HFF-Myc (cell line): ENCODE measurements around the gene RPRD2.

Experiments
- DNase-seq: peaks from one replicate; pipeline ENCODE4 v3.0.0-alpha.2; 2011; ENCODE audit warnings: low read depth; ENCODE audit errors: extremely low read depth
- H3K4me3 ChIP-seq: replicated peaks from 2 replicates; pipeline ENCODE4 v1.5.1; 2011; ENCODE audit warnings: low read depth, mild to moderate bottlenecking, control low read depth, low read length
- TF ChIP-seq, protein P1 (sequence below): IDR thresholded peaks from 2 replicates; pipeline ENCODE4 v1.5.1; 2012; ENCODE audit warnings: mild to moderate bottlenecking, low read depth, low read length, control low read depth; ENCODE audit errors: missing control alignments

Gene RPRD2

DNA sequence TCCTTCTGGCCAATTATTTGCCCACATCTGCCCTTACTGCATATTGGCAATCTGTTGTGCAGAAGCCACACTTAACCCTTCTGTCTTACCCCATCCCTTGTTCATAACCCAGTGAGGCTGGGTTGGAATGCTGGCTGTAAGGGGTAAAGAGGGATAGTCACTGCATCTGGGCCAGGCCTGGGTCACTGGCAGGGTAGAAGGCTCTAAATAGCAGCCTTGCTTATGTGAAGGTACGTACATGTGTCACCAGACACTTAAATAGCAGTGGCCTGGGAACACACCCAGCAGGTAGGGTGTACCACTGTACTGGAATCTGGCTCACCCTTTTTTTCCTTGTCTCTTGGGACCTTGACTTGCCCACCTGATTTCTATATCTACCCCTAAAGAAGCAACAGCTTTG is 113.4 kb downstream of the RPRD2 start:
- TF ChIP-seq, protein P1, sequence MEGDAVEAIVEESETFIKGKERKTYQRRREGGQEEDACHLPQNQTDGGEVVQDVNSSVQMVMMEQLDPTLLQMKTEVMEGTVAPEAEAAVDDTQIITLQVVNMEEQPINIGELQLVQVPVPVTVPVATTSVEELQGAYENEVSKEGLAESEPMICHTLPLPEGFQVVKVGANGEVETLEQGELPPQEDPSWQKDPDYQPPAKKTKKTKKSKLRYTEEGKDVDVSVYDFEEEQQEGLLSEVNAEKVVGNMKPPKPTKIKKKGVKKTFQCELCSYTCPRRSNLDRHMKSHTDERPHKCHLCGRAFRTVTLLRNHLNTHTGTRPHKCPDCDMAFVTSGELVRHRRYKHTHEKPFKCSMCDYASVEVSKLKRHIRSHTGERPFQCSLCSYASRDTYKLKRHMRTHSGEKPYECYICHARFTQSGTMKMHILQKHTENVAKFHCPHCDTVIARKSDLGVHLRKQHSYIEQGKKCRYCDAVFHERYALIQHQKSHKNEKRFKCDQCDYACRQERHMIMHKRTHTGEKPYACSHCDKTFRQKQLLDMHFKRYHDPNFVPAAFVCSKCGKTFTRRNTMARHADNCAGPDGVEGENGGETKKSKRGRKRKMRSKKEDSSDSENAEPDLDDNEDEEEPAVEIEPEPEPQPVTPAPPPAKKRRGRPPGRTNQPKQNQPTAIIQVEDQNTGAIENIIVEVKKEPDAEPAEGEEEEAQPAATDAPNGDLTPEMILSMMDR = no peak

DNA sequence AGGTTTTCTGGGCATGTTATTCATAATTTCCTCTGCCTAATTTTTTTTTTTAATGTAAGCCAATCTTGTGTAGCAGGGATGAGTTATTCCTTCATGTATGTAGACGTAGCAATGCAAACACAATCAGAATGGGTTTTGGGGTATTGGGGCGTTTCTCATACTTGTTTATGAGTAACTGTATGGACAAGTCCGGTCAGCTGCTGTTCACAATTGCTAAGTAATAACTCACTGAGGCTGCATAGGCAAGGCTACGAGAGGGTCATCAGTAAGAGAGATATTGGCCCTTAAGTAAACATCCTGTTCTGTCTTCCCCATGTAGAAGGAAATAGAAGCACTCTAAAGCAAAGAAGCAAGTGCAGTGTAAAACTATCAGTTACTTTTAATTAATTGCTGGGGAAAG is 113.8 kb downstream of the RPRD2 start:
- no peak for DNase-seq

More for the DNA sequence above, 113.4 kb downstream of the RPRD2 start:
- DNase-seq = no peak
- H3K4me3 ChIP-seq = no peak overlapping the region

DNA sequence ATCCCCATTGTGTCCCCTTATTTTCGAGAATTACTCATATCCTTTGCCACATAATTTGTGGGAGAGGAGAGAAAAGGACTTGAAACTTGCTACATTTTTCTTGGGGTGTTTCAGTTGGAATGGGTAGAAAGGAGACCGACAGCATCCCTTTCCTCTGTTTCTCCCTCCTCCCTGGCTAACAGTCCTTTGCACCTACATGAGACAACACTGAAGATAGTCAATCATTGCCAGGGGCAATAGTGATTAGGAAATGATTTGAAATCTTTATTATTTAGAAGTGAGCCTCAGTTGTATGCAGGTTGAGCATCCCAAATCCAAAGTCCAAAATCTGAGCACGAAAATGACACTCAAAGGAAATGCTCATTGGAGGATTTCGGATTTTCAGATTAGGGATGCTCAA is 115.4 kb downstream of the RPRD2 start:
- TF ChIP-seq, protein P1 = no peak
- DNase-seq = no peak
- no peak overlapping the region for H3K4me3 ChIP-seq

More for the DNA sequence above, 113.8 kb downstream of the RPRD2 start:
- no peak overlapping the region for H3K4me3 ChIP-seq
- TF ChIP-seq, protein P1 = no peak

DNA sequence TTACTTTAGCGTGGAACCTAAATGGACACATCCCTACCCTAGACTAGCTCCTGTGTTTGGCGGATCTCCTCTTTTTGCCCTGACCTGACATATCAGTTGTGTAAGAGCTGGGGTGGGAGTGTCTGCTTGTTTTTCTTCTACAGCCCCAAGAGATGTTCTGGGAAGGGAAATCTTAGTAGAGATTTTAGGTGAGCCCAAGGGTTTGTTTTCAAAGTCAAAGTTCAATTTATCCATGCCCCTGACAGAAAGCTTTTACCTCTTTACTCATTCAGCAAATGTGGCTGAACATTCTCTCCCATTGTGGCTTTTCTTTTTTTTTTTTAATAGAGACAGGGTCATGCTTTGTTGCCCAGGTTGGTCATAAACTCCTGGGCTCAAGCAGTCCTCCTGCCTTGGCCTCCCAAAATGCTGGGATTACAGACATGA is 116.0 kb downstream of the RPRD2 start:
- TF ChIP-seq, protein P1 = no peak
- no peak overlapping the region for H3K4me3 ChIP-seq
- DNase-seq = no peak

DNA sequence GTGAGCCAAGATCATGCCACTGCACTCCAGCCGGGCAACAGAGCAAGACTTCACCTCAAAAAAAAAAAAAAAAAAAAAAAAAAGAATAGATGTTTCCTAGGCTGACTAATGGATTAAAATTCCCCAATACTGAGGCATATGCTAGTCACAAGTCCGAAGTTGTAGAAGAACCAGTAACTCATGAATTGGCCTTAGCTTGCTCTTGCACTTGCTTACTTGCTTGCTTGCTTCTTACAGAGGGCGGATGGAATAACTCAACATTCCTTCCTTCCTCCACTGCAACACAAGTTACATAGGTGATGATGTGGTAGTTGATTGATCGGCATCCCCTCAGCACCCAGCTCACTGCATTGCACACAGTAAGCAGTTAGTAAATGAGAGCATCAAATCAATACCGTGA is 120.5 kb downstream of the RPRD2 start:
- no peak overlapping the region for H3K4me3 ChIP-seq
- TF ChIP-seq, protein P1 = no peak
- DNase-seq = no peak

DNA sequence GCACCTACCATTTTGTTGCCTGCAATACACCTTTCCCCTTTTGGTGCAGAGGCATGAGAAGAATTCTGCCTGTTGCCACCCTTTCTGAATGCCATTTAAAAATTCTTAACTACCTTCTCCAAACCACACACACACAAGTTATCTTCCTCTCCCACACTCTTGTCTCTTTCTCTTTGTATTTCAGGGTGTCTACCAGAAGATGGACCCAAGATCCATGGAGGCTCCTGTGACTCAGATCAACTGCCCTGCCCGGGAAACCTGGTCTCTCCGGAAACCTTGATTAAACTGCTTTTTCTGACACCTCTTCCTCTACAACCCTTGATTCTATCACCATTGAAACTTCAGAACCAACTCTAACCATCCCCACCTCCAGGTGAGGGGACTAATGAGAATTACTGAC is 120.9 kb downstream of the RPRD2 start:
- no peak for DNase-seq
- TF ChIP-seq, protein P1 = peak; percentile 21
- H3K4me3 ChIP-seq = no peak overlapping the region
